ENCODE data around the gene SFTPD.
"Not testable (repeated sequence)": the region's sequence is repeated elsewhere in the genome, so short reads cannot be mapped to it uniquely, and the experiment has no call there.

Gene SFTPD

GRCh38 chr10:79948976-79949722 is at the start of gene SFTPD:
Gene SFTPD, minus strand, starts transcription at chr10:79949105. Its CDS starts 2,446 bp downstream, at chr10:79946659.
- DNase-seq (ENCODE audit: low read depth in 2 of 2) = no peak

GRCh38 chr10:79995979-79996634 is 47.2 kb upstream of the SFTPD start:
- no peak for DNase-seq (ENCODE audit: low read depth in 2 of 2)

GRCh38 chr10:79994556-79994955 is 45.7 kb upstream of the SFTPD start:
- DNase-seq (ENCODE audit: low read depth in 2 of 2) = no peak

- not testable (repeated sequence) for DNase-seq (ENCODE audit: low read depth in 2 of 2)
Observed at GRCh38 chr10:79988199-79988598, 39.3 kb upstream of the SFTPD start.

DNA sequence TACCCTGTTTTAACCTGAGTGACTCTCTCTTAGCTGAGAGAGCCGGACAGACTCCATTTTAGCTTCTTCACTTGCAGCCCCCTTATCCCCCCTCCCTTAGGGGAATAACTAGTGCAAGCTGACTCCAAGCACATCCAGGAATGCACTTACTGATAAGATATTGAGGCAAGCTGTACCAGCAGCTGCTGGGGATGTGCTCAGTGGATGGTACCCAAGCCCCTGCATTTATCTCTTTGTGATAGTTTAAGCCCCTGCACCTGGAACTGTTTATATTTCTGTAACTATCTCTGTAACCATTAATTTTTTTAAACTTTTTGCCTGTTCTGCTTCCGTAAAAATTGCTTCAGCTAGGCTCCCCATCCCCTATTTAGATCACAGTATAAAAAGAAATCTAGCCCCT is 37.8 kb upstream of the SFTPD start:
- DNase-seq (ENCODE audit: low read depth in 2 of 2) = not testable (repeated sequence)

DNA sequence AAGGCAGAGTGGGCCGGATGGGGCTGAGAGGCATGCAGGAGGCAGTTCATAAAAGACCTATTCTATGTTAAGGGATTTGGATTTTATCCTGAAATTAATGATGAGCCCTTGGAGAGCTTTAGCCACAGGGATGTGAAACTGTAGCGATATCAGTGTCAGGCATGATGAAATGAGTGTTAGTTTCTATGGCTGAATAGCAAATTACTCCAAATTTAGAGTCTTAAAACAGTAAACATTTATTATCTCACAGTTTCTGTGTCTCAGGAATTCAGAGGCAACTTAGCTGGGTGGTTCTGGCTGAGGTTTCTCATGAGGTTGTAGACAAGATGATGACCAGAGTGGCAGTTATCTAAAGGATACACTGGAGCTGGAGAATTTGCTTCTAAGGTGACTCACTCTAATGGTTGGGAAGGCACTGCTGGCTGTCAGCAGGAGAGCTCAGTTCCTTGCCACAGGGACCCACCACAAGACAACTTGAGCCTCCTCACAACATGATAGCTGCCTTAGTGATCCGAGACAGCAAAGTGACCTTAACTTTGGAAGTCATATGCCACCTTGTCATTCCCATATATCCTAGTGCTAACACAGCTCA is 36.7 kb upstream of the SFTPD start:
- no peak for DNase-seq (ENCODE audit: low read depth in 2 of 2)

- peak in 1 of 2 donors; percentile 45 for DNase-seq (ENCODE audit: low read depth in 2 of 2)
Observed at GRCh38 chr10:79984851-79985250, 35.9 kb upstream of the SFTPD start.

DNA sequence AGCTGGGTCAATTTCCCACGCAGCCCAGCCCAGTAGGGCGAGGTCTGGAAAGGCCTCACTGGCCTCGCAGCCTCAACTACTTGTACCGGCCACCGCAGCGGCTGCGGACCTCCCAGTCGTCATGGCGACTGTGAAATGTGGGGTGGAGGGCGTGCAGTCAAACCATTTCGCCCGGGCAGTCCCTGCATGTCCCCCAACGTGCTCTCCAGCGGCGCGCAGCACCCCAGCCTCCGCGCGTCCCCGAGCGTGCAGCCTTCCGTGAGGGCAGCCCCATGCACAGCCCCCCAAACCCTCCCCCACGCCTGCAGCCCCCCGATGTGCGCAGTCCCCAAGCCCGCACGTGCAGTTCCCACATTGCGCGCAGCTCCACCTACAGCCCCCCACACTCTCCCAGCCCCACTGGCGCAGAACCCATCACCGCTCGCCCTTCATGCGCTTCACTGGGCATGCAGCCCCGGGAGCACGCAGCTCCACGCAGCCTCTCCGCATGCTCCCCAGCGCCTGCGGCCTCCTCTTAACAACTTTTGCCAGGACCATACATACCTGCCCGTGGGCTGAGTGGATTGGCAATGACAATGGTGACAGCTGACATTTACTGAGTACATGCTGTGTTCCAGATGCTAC is 34.5 kb upstream of the SFTPD start:
- no peak for DNase-seq (ENCODE audit: low read depth in 2 of 2)

DNA sequence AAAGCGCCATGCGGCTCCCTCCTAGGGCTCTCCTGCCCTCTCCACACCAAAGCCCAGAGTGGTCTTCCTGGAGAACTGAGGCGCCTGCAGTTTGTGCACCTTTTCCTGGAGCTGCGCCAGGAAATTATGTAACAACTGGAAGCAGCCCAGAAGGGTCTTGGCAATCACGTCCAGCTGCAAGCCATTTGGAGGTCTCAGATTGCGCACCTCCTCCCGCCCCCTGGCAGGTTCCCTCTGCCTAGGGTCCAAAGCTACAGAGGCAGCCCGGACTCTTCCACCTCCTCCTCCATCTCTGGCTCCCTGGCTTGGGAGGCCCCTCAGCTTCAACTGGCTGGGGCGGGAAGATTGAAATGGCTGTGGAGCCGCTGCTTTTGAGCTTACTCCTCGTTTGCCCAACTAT is 34.0 kb upstream of the SFTPD start:
- no peak for DNase-seq (ENCODE audit: low read depth in 2 of 2)

DNA sequence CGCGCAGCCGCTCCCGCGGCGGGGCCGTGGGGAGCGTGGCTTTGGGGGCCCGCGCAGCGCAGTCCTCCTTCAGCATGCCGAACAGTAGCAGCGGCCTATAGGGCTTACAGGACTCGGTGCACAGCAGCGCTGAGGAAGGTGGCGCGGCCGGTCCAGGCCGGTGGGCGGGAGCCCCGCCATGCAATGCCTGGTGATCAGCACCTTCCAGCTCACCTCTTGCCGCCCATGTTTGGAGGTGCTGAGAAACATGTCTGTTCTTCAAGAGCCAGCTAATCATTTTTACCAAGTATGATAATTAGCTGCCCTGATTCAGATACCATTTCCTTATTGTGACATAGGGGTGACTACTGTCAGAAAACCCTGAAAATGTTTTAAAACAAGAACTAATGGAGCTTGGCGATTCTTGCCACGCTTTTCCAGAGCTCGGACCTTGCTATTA is 33.5 kb upstream of the SFTPD start:
- no peak for DNase-seq (ENCODE audit: low read depth in 2 of 2)

DNA sequence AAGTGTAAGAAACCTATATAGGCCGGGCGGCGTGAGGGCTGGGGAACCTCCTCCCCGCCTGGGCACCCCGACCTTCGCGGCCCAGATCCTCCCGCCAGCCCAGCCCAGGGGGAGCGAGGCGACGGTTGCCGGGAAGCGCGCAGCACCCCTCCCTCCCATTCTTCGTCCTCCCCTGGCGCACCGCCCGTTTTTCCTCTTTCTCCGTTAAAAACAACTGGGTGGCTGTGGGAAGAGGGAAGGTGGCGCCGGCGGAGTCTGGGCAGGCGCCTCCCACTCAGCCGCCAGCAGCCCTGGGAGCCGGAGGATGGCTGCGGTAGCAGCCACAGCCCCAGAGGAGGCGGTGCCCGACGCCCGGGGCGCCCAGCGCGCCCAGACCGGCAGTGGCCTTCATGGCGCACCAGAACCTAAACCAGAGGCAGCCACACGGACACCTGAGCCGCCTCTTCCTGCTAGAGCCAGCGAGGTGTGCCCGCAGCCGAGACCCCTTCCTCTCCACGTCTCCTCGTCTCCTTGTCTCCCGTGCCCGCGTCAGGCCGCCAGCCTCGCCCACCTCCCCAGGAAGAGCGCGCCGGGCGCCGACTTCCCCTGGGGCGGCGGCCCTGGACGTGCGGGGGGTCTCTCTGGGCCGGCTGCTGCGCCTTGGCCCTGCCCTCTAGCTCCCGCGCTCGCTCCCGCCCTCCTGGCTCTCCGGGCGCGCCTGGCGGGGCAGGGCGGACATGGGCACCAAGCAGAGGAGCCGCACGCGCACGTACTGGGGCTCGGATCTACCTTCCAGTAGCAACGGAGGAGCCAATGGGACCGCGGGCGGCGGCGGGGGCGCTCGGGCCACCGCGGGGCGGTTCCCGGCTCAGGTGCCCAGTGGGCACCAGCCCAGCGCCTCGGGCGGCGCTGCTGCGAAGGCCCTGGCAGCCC is 32.8 kb upstream of the SFTPD start:
- peak in 1 of 2 donors; percentile 23 for DNase-seq (ENCODE audit: low read depth in 2 of 2)

DNA sequence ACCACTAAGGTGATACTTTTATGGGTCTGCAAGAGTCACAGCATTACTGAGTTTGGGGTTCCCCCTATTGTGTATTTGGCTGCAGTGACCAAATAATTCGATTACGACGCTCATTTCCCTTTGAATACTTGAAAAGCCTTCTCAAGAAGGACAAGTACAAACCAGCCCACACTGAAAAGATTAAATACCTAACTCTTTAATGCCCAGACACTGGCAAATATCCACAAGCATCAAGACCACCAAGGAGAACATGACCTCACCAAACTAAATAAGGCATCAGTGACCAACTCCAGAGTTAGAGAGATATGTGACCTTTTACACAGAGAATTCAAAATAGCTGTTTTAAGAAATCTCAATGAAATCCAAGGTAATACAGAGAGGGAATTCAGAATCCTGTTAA is 31.8 kb upstream of the SFTPD start:
- DNase-seq (ENCODE audit: low read depth in 2 of 2) = no peak

GRCh38 chr10:79979976-79980687 is 31.2 kb upstream of the SFTPD start:
- no peak for DNase-seq (ENCODE audit: low read depth in 2 of 2)

DNA sequence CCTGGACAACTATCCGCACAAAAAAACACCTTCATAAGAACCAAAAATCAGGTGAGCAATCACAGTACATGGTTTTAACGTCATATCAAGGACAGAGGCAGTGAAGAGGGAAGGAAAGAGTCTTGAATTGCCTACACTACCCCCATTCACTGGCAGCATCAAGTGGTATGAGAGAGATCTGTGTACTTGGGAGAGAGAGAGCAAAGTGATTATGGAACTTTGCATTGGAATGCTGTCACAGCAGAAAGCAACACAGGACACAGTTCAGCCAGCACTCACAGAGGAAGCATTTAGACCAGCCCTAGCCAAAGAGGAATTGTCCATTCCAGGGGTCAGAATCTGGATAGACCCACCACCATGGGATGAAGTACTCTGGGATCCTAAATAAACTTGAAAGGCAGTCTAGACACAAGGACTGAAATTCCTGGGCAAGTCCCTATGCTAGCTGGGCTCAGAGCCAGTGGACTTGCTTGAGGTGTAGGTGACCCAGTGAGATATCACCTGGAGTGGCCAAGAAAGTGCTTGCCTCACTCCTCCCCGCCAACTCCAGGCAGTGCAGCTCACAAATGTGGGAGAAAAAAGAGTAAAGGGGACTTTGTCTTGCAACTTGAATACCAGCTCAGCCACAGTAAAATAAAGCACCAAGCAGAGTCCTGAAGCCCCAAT is 30.5 kb upstream of the SFTPD start:
- no peak for DNase-seq (ENCODE audit: low read depth in 2 of 2)

DNA sequence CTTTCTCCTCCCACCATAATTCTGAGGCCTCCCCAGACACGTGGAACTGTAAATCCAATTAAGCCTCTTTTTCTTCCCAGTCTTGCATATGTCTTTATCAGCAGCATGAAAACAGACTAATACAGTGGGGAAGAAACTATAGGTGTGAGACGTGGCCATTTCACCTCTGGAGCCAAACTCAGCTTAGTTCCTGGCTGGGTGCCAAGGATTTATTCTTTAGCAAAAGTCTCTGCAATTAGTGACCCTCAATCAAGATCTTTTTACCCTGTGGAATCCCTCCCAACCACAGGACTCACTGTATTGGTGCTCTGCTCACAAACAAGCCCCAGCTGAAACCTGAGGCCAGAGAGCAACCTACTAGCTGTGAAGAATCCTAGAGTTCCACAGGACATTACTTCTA is 28.1 kb upstream of the SFTPD start:
- no peak for DNase-seq (ENCODE audit: low read depth in 2 of 2)

GRCh38 chr10:79970062-79970461 is 21.2 kb upstream of the SFTPD start:
- DNase-seq (ENCODE audit: low read depth in 2 of 2) = no peak

- DNase-seq (ENCODE audit: low read depth in 2 of 2) = no peak
Observed at GRCh38 chr10:79947787-79948424, 999 bp downstream of the SFTPD start.

GRCh38 chr10:79947083-79947415 is 1.9 kb downstream of the SFTPD start:
- no peak for DNase-seq (ENCODE audit: low read depth in 2 of 2)

- DNase-seq (ENCODE audit: low read depth in 2 of 2) = no peak
Observed at GRCh38 chr10:79946271-79947082, 2.4 kb downstream of the SFTPD start.
